HG03354 (cell line): ENCODE results near the gene PRICKLE2.

Experiments used
- ATAC-seq: cut with Tn5 transposase; IDR thresholded peaks from one replicate; pipeline ENCODE4 v1.9.1; 2021; ENCODE audit warnings: mild to moderate bottlenecking; ENCODE audit not compliant: unreplicated experiment, poor library complexity, severe bottlenecking

The PRICKLE2 gene

GRCh38 chr3:64061628-64062027, 163.6 kb downstream of the PRICKLE2 start:
- no peak for ATAC-seq

- no peak for ATAC-seq
These were observed 165.6 kb downstream of the PRICKLE2 start for GRCh38 chr3:64059484-64060175.

- ATAC-seq, result no peak
These were observed 166.7 kb downstream of the PRICKLE2 start for GRCh38 chr3:64058566-64058965.

- ATAC-seq, result no peak
These were observed 168.0 kb downstream of the PRICKLE2 start for GRCh38 chr3:64057231-64057630.

GRCh38 chr3:64056606-64057180, 168.6 kb downstream of the PRICKLE2 start:
- ATAC-seq, result no peak

- no peak for ATAC-seq
These were observed 170.2 kb downstream of the PRICKLE2 start for GRCh38 chr3:64055076-64055475.

- ATAC-seq, result no peak
These were observed 170.8 kb downstream of the PRICKLE2 start for GRCh38 chr3:64054488-64054887.

GRCh38 chr3:64053581-64053980, 171.7 kb downstream of the PRICKLE2 start:
- ATAC-seq, result no peak

- no peak for ATAC-seq
These were observed 172.1 kb downstream of the PRICKLE2 start for GRCh38 chr3:64053117-64053516.

- ATAC-seq, result no peak
These were observed 175.4 kb downstream of the PRICKLE2 start for GRCh38 chr3:64049832-64050231.

GRCh38 chr3:64049136-64049535, 176.1 kb downstream of the PRICKLE2 start:
- no peak for ATAC-seq

GRCh38 chr3:64048631-64049061, 176.6 kb downstream of the PRICKLE2 start:
- no peak for ATAC-seq

GRCh38 chr3:64047787-64048186, 177.5 kb downstream of the PRICKLE2 start:
- ATAC-seq, result no peak

- no peak for ATAC-seq
These were observed 178.2 kb downstream of the PRICKLE2 start for GRCh38 chr3:64046996-64047594.

GRCh38 chr3:64046592-64046991, 178.7 kb downstream of the PRICKLE2 start:
- no peak for ATAC-seq

- no peak for ATAC-seq
These were observed 182.3 kb downstream of the PRICKLE2 start for GRCh38 chr3:64042952-64043351.
